Tongue (tissue), 2 donors: ENCODE data around the gene STXBP1. TPM values are rescaled to one million over a fixed set of nuclear protein-coding genes. Genes with fewer than 3 reads are reported as not detected.

Experiments used
- DNase-seq: peaks from one replicate; pipeline ENCODE4 v3.0.0-alpha.2; 2015
- total RNA-seq: library from RNA; depleted of rRNA; stranded (reverse); fragments of >200 nt; gene quantifications from one replicate; pipeline ENCODE4 v1.2.3, GENCODE V29; 2014

The STXBP1 gene
- total RNA-seq, 1 donor from 2014 or later, result 12.8 TPM

- no peak for DNase-seq
Measured at GRCh38 chr9:127658428-127658827, 46.4 kb downstream of the STXBP1 start.

GRCh38 chr9:127660886-127661741 lies 49.0 kb downstream of the STXBP1 start:
- DNase-seq, result peak; percentile 73

GRCh38 chr9:127662617-127663016 lies 50.5 kb downstream of the STXBP1 start:
- no peak for DNase-seq

GRCh38 chr9:127664324-127664677 lies 52.2 kb downstream of the STXBP1 start:
- no peak for DNase-seq

- peak; percentile 25 for DNase-seq
Measured at GRCh38 chr9:127664678-127665507, 52.8 kb downstream of the STXBP1 start.

- peak; percentile 61 for DNase-seq
Measured at GRCh38 chr9:127667127-127667844, 55.2 kb downstream of the STXBP1 start.

GRCh38 chr9:127667906-127668305 lies 55.8 kb downstream of the STXBP1 start:
- DNase-seq, result no peak

GRCh38 chr9:127673234-127673633 lies 61.2 kb downstream of the STXBP1 start:
- DNase-seq, result no peak

- no peak for DNase-seq
Measured at GRCh38 chr9:127676638-127677037, 64.6 kb downstream of the STXBP1 start.

GRCh38 chr9:127679506-127679905 lies 67.4 kb downstream of the STXBP1 start:
- no peak for DNase-seq

- no peak for DNase-seq
Measured at GRCh38 chr9:127680226-127680625, 68.1 kb downstream of the STXBP1 start.

GRCh38 chr9:127680846-127681245 lies 68.8 kb downstream of the STXBP1 start:
- no peak for DNase-seq

GRCh38 chr9:127682351-127683136 lies 70.5 kb downstream of the STXBP1 start:
- no peak for DNase-seq

GRCh38 chr9:127683723-127684122 lies 71.6 kb downstream of the STXBP1 start:
- DNase-seq, result no peak

GRCh38 chr9:127684576-127684975 lies 72.5 kb downstream of the STXBP1 start:
- DNase-seq, result no peak

GRCh38 chr9:127686461-127687393 lies 74.7 kb downstream of the STXBP1 start:
- no peak for DNase-seq

- no peak for DNase-seq
Measured at GRCh38 chr9:127689329-127690000, 77.4 kb downstream of the STXBP1 start.

- DNase-seq, result no peak
Measured at GRCh38 chr9:127690735-127691134, 78.7 kb downstream of the STXBP1 start.

- no peak for DNase-seq
Measured at GRCh38 chr9:127692071-127692470, 80.0 kb downstream of the STXBP1 start.

GRCh38 chr9:127693143-127693542 lies 81.1 kb downstream of the STXBP1 start:
- no peak for DNase-seq
